Skeletal muscle cell (primary cell): ENCODE data around the gene ALX4.

ENCODE experiments used
- DNase-seq: peaks from one replicate; pipeline ENCODE4 v3.0.0-alpha.2; 2010; ENCODE audit warnings: low read depth
- H3K4me3 ChIP-seq: 2 replicates; pipeline ENCODE4 v1.5.1; 2011; ENCODE audit warnings: low read depth, mild to moderate bottlenecking, control low read depth, low read length, moderate library complexity

The ALX4 gene

GRCh38 chr11:44309478-44310205 lies at the start of gene ALX4:
TSS of gene ALX4 (minus strand) at chr11:44310139. CDS start at chr11:44310062, 77 bp downstream.
- no peak for DNase-seq

GRCh38 chr11:44359162-44359561 lies 49.2 kb upstream of the ALX4 start:
- no peak for DNase-seq
- no peak overlapping the region for H3K4me3 ChIP-seq

More at GRCh38 chr11:44309478-44310205, at the start of gene ALX4:
- peak within 1 kb of the TSS; percentile 43 for H3K4me3 ChIP-seq

DNA sequence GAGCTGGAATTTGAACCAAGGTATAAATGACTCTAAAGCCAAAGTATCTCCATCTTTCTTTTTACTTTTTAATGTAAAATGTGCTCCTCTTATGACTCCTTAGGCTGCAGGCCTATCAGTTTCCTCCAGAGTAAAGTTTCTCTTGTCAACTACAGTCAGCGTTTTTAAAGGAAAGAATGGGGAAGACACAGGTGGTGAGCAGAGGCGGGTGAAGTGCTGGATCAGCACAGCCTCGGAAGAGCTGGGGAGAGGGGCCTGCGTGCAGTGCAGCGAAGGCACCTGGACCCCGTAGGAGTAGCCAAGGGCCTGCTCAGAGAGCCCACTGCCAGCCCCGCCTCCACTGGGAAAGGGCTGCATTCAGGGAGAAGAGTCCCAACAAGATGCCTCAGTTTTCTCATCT lies 48.8 kb upstream of the ALX4 start:
- no peak for DNase-seq

DNA sequence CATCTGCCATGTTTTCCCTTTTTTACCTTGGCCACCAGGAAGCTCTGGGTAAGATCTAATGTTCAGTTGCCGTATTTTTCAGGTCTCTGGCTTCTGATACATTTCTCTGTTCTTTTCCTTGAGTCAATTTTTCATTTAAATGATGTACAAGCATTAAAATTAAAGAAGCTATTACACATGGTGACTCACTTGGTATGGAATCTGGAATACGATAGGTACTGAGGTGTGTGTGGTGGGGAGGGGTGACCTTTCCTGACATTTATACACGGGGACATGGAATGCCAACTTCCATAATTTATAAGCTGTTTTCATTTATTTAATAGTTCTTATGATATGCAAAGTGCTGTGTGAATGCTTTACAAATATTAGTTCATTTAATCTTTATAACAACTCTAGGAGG lies 47.8 kb upstream of the ALX4 start:
- no peak overlapping the region for H3K4me3 ChIP-seq
- DNase-seq = no peak

More for the DNA sequence above, 48.8 kb upstream of the ALX4 start:
- H3K4me3 ChIP-seq = no peak overlapping the region

DNA sequence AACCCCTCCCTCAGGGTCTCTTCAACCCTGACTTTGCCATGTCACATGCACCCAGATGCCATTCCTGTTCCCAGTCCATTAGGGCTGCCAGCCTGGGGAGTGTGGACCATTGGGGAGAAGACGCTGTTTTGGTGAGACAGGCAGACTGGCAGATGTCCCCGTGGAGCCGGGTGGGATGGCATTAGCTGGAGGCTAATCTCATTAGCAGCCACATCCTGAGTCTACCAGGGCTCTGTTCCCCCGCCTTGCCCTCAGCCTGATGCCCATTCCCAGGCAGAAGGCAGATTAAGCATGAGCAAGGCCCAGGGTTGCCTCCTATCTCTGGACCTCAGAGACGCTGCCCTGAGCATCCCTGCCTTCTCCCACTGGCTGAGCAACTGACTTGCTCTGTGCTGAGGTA lies 46.4 kb upstream of the ALX4 start:
- H3K4me3 ChIP-seq = no peak overlapping the region
- DNase-seq = no peak

DNA sequence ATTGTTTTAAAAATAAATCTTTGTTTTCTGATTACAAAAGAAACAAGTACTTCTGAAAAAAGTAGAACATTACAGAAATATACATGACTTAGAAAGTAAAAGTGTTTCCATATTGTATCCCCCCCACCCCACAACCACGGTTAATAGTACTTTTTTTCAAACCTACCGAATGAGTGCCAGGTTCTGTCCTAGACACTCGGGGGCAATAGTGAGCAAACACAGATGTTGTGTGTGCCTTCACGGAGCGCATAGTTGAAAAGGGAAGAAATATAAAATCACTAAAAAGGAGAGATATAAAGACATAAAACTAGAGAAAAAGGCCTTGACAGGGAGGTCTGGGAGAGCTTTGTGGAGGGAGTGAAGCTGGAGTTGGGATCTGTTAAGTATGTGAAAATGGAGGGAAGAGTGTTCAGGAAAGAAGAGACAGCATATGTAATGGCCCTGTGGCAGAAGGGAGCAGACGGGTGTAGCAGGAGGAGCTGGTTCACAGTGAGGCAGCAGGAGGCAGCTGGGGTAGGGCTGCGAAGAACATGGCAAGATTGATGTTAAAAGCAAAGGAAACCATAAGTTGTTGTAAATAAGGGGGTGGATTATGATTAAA lies 42.1 kb upstream of the ALX4 start:
- no peak for DNase-seq
- no peak overlapping the region for H3K4me3 ChIP-seq

GRCh38 chr11:44351006-44351660 lies 41.2 kb upstream of the ALX4 start:
- DNase-seq = no peak
- no peak overlapping the region for H3K4me3 ChIP-seq

DNA sequence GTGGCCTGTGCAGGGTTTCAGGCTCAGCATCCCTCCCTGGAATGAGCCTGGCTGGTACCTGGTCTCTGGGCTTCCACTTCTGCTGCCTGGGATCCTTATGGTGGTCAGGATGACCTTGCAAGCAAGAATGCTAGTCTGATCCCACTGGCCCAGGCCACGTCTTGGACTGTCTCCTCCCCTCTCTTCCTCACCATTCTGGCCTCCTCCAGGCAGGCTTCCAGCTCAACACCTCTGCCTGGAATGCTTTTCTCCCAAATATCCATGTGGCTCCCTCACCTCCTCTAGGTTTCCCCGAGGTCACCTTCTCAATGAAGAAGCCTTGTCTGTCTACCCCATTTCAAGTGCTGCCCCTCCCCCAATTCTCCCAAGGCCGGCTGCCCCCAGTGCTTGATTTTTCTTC lies 39.4 kb upstream of the ALX4 start:
- no peak overlapping the region for H3K4me3 ChIP-seq
- DNase-seq = no peak

DNA sequence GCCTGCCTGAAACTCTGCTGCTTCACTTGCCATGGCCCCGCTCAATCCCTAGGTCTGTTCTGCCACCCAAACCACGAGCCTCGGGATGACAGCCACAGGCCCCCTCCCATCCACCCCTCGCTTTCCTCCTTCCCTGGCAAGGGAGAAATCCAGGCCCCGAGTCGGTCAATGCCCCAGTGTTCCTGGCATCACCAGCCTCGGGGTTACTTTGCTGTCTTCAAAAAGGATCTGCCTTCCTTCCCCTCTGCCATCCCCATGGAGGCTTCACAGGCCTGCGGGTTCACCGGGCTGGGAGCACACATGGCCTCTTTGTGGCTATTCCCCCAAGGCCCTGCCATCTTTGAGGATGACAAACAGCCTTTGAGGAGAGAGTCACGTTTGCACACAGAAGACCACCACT lies 38.8 kb upstream of the ALX4 start:
- H3K4me3 ChIP-seq = no peak overlapping the region
- DNase-seq = no peak

DNA sequence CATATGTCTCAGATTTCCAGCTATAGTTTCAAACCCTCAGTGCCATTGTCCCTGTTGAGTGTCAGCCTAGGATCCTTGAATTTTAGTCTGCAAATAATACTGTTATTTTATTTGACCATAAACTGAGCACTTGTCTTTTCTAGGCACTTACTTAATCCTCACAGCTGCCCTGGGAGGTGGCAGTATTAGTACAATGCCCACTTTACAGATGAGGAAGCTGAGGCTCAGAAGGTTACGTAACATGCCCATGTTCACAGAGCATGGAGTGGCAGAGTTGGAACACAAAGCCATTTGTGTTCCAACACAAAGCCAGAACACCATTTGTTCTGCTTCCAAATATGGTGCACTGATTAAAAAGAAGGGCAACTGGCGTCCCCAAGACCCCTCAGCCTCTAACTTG lies 38.2 kb upstream of the ALX4 start:
- no peak for DNase-seq
- no peak overlapping the region for H3K4me3 ChIP-seq

GRCh38 chr11:44347538-44347937 lies 37.6 kb upstream of the ALX4 start:
- no peak for DNase-seq
- no peak overlapping the region for H3K4me3 ChIP-seq

GRCh38 chr11:44346983-44347382 lies 37.0 kb upstream of the ALX4 start:
- DNase-seq = no peak
- no peak overlapping the region for H3K4me3 ChIP-seq

DNA sequence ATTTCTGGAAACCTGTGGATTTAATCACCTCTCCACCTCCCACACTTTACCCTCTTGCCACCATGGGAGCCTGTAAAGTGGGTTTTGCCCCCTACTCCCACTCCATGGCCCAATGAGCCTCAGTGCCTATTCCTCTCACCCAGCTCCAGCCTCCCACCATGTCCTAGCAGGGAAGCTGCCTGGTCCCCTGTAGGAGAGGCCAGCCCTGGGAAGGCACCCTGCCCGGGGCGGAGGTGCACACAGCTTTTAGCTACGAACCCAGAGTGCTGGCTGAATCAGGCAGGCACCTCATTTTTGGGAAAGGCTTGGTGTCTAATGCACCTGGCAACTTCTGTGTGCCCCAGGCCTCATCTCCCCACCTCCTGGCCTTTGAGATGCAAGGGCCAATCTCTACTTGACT lies 35.8 kb upstream of the ALX4 start:
- H3K4me3 ChIP-seq = no peak overlapping the region
- no peak for DNase-seq

- no peak overlapping the region for H3K4me3 ChIP-seq
- no peak for DNase-seq
These were observed 35.0 kb upstream of the ALX4 start for GRCh38 chr11:44344921-44345320.

DNA sequence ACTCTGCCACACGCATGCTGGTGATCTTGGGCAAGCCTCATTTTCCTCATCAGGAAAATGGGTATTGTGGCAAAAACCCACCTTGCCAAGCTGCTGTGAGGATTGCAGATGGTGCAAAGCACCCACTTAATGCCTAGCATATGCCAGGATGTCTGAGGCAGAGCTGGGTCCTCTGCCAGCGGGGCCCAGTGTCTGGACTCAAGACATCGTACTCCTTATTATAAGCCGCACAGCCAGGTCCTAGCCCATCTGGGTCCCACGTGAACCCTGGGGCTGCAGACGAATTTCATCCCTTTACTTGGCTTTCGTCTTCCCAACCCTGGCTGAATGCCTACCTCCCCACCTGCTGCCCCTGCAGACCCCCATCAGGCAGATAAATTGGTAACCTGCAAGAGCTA lies 34.5 kb upstream of the ALX4 start:
- DNase-seq = no peak

DNA sequence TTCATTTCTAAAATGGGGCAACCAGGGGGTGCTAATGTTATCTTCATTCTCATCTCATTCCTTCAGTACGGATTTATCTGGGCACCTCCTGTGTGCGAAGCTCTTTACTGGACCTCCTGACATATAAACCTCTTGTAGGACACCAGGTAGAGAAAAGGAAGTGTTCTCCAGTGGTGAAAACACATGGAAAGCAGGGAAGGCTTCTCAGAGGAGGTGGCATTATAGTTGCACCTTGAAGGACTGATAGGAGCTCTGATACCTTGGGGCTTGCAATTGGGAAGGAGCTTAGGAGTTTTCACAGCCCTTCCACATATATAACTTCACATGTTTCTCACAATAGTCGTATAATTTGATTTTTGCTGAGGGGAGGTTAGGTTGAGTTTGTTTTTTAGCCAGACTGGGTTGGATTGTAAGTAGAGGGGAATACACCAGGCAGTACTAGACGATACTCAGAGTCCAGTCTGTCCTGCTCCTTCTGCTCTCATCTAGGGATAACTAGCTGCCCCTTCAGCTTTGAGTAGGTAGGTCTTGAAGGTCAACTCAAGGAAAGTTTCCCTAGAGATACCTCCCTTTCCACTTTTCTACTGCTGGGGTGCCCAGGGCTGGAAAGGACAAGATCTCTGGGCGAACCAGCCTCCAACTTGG lies 34.0 kb upstream of the ALX4 start:
- no peak overlapping the region for H3K4me3 ChIP-seq
- no peak for DNase-seq

More for the DNA sequence above, 34.5 kb upstream of the ALX4 start:
- H3K4me3 ChIP-seq = no peak overlapping the region

DNA sequence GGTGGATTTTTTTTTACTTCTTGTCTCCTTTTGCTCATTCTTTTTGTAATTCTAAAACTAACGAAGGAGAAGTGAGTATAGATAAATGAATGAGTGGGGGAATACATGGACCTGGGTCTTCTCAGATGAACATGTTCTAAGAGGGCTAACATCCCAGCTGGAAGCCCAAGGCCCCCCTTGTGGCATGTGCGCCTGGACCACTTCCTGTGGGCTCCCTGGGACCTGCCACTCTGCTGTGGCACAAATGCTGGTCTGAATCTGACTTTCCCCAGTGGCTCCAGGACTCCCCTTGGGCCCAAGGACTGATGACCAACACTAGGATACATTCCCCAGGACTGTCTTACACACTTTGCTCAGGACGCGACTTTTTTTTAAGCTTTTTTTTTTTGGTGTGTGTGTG lies 32.7 kb upstream of the ALX4 start:
- no peak overlapping the region for H3K4me3 ChIP-seq
- DNase-seq = no peak

DNA sequence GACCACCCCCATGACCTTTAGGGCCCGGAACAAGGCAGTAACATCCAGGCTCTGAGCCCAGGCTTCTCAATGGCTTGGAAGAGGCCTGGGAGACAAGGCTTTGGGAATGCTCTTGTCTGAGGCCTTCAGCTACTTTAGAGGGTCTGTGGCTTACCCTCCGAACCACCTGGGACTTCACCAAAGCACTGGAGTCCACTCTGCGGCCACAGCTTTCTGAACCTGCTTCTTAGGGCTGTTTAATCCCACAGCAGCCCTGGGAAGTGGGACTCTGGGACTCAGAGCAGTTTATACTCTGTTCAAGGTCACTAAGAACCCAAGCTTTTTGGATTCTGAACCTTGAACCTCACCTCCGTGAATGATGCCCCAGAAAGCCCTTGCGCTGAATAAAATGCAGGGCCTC lies 30.7 kb upstream of the ALX4 start:
- H3K4me3 ChIP-seq = no peak overlapping the region
- no peak for DNase-seq

GRCh38 chr11:44339530-44339883 lies 29.6 kb upstream of the ALX4 start:
- DNase-seq = no peak
- H3K4me3 ChIP-seq = no peak overlapping the region

DNA sequence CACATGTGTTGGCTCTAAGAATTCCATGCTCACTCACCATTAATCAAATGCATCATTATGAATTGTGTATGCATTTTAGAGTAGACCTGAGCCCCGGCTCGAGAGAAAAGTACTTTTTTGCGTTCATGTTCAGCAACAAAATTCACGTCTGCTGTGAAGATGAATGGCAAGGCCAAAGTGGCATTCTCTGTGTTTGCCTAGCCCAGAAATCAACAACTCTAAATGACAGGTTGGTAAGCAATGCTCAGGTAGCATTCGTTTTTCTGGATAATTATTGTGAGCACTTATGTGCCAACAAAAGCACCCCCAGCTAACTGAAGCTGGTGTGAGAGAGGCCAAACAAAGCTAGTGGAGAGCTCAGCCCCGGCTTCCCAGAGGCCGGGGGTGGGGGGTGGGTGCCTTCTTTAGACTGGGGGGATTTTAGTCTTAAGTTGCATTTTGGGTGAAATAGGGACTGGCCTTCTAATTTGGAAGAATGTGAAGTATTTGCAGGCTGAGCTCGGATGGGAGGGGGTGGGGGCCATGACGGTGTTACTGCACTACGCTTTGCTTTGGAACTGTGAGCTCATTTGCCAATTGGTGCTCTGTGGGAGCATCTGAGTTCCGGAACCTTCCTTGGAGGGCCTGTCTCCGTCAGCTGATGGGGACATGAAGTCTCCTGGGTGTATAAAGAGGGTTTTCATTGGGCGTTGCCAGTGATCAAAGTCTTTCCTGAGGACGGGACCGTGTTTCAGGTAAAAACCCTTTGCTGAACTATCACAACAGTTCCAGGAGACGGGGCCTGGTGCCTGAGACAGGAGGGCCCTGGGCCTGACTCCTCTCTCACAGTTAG lies 29.0 kb upstream of the ALX4 start:
- no peak for DNase-seq
- H3K4me3 ChIP-seq = no peak overlapping the region
